Posterior cingulate gyrus (tissue), 11 donors: ENCODE data around the gene OLIG2.

Experiments used
- DNase-seq, 10 donors: peaks; one replicate each; pipeline versions ENCODE4 v3.0.0 to v3.0.0-alpha.2; 2020 to 2021; ENCODE audit warnings: mixed read lengths in 3 of 10
- intact Hi-C: fragments of 100-400 bp; cut with DNase I; formaldehyde crosslinking; loops from one replicate; pipeline ENCODE4 v1.15.1; 2023

Gene OLIG2

GRCh38 chr21:33025489-33026442 lies at the start of gene OLIG2:
TSS of gene OLIG2 (plus strand) at chr21:33025935. CDS start at chr21:33026863, 928 bp downstream.
- intact Hi-C loops = loop anchor here (1.0 to 10.0 kb wide), 4 partner anchors 45 to 102 kb away; partner anchors contain the start of gene OLIG1

GRCh38 chr21:32976791-32977190 lies 48.9 kb upstream of the OLIG2 start:
- intact Hi-C loops = loop anchor here (10.0 kb wide), 1 partner anchor 48 kb away; the partner anchor contains the start of gene OLIG2
- DNase-seq = no peak

More at GRCh38 chr21:33025489-33026442, at the start of gene OLIG2:
- DNase-seq = peak; percentile 87 to 99 (median 95)

- peak in 7 of 10 donors; percentile 35 to 91 (median 40) for DNase-seq
- intact Hi-C loops = loop anchor here (10.0 kb wide), 1 partner anchor 48 kb away; the partner anchor contains the start of gene OLIG2
Measured at GRCh38 chr21:32977216-32977615, 48.5 kb upstream of the OLIG2 start.

- intact Hi-C loops = loop anchor here (10.0 kb wide), 1 partner anchor 46 kb away; the partner anchor contains the start of gene OLIG2
- DNase-seq = peak; percentile 52 to 97 (median 78)
Measured at GRCh38 chr21:32978331-32979270, 47.1 kb upstream of the OLIG2 start.

- DNase-seq = no peak
- intact Hi-C loops = loop anchor here (10.0 kb wide), 1 partner anchor 45 kb away; the partner anchor contains the start of gene OLIG2
Measured at GRCh38 chr21:32979598-32980268, 46.0 kb upstream of the OLIG2 start.

GRCh38 chr21:32981096-32981495 lies 44.6 kb upstream of the OLIG2 start:
- intact Hi-C loops = no loop called here
- DNase-seq = no peak

GRCh38 chr21:32990666-32991065 lies 35.1 kb upstream of the OLIG2 start:
- no peak for DNase-seq
- intact Hi-C loops = no loop called here

GRCh38 chr21:32991361-32991760 lies 34.4 kb upstream of the OLIG2 start:
- intact Hi-C loops = no loop called here
- DNase-seq = no peak

- no peak for DNase-seq
- intact Hi-C loops = loop anchor here (1.0 to 2.0 kb wide), 2 partner anchors 133 to 203 kb away; no protein-coding TSS in a partner anchor
Measured at GRCh38 chr21:32993894-32994293, 31.8 kb upstream of the OLIG2 start.

GRCh38 chr21:32994305-32994704 lies 31.4 kb upstream of the OLIG2 start:
- intact Hi-C loops = loop anchor here (1.0 to 2.0 kb wide), 2 partner anchors 133 to 202 kb away; no protein-coding TSS in a partner anchor

GRCh38 chr21:33007747-33008146 lies 18.0 kb upstream of the OLIG2 start:
- DNase-seq = no peak

More at GRCh38 chr21:32994305-32994704, 31.4 kb upstream of the OLIG2 start:
- DNase-seq = no peak

GRCh38 chr21:33008333-33009051 lies 17.2 kb upstream of the OLIG2 start:
- intact Hi-C loops = no loop called here
- DNase-seq = no peak

More at GRCh38 chr21:33007747-33008146, 18.0 kb upstream of the OLIG2 start:
- intact Hi-C loops = no loop called here

GRCh38 chr21:33010931-33011330 lies 14.8 kb upstream of the OLIG2 start:
- intact Hi-C loops = loop anchor here (10.0 kb wide), 1 partner anchor 176 kb away; no protein-coding TSS in a partner anchor
- DNase-seq = no peak

- intact Hi-C loops = loop anchor here (10.0 kb wide), 1 partner anchor 177 kb away; no protein-coding TSS in a partner anchor
- DNase-seq = no peak
Measured at GRCh38 chr21:33011462-33011861, 14.3 kb upstream of the OLIG2 start.

GRCh38 chr21:33013626-33014025 lies 12.1 kb upstream of the OLIG2 start:
- intact Hi-C loops = loop anchor here (10.0 kb wide), 1 partner anchor 179 kb away; no protein-coding TSS in a partner anchor
- DNase-seq = no peak

- intact Hi-C loops = loop anchor here (10.0 kb wide), 1 partner anchor 180 kb away; no protein-coding TSS in a partner anchor
- no peak for DNase-seq
Measured at GRCh38 chr21:33014331-33014730, 11.4 kb upstream of the OLIG2 start.

- no peak for DNase-seq
- intact Hi-C loops = loop anchor here (10.0 kb wide), 1 partner anchor 180 kb away; no protein-coding TSS in a partner anchor
Measured at GRCh38 chr21:33015096-33015495, 10.6 kb upstream of the OLIG2 start.

GRCh38 chr21:33015756-33016155 lies 10.0 kb upstream of the OLIG2 start:
- intact Hi-C loops = loop anchor here (10.0 kb wide), 1 partner anchor 181 kb away; no protein-coding TSS in a partner anchor
- no peak for DNase-seq
